ENCODE data around the gene SUCLG2.

- TF ChIP-seq EZH2 (IDR thresholded peaks at IDR 0.05; ENCODE audit: insufficient read depth, low read length) (no peak), CTCF (IDR thresholded peaks at IDR 0.05; ENCODE audit: insufficient read depth, low read depth, low read length) (no peak)
Measured at GRCh38 chr3:67516496-67516895, 137.9 kb downstream of the SUCLG2 start.
